Hepatocyte (in vitro differentiated cells): ENCODE results near the gene KRT84. TPM values are rescaled to one million over a fixed set of nuclear protein-coding genes. Genes with fewer than 3 reads are reported as not detected.

ENCODE experiments used
- DNase-seq: peaks from one replicate; pipeline ENCODE4 v3.0.0-alpha.2; 2016; ENCODE audit warnings: low spot score
- H2AFZ ChIP-seq: fragments of 200-600 bp; sonication (generic); 2 replicates; pipeline ENCODE4 v1.6.0; 2016; ENCODE audit warnings: antibody characterized with exemption, mild to moderate bottlenecking
- H3K27ac ChIP-seq: fragments of 200-600 bp; sonication (generic); 2 replicates; pipeline ENCODE4 v1.5.1; 2016; ENCODE audit warnings: mild to moderate bottlenecking
- H3K27me3 ChIP-seq: fragments of 200-600 bp; sonication (generic); 2 replicates; pipeline ENCODE4 v1.6.1; 2016
- H3K36me3 ChIP-seq: fragments of 200-600 bp; sonication (generic); replicated peaks from 2 replicates; pipeline ENCODE4 v1.5.1; 2016; ENCODE audit warnings: low read depth; ENCODE audit not compliant: insufficient read depth
- H3K4me1 ChIP-seq: fragments of 200-600 bp; sonication (generic); 2 replicates; pipeline ENCODE4 v1.5.1; 2016; ENCODE audit warnings: mild to moderate bottlenecking, moderate library complexity; ENCODE audit not compliant: insufficient read depth
- H3K4me2 ChIP-seq: fragments of 200-600 bp; sonication (generic); 2 replicates; pipeline ENCODE4 v1.6.0; 2016
- H3K4me3 ChIP-seq: fragments of 200-600 bp; sonication (generic); 2 replicates; pipeline ENCODE4 v1.5.1; 2016; ENCODE audit warnings: mild to moderate bottlenecking
- H3K79me2 ChIP-seq: fragments of 200-600 bp; sonication (generic); 2 replicates; pipeline ENCODE4 v1.6.0; 2017; ENCODE audit warnings: mild to moderate bottlenecking
- H3K9me2 ChIP-seq: fragments of 200-600 bp; sonication (generic); replicated peaks from 2 replicates; pipeline ENCODE4 v1.6.0; 2017; ENCODE audit warnings: mild to moderate bottlenecking; ENCODE audit not compliant: insufficient read depth
- H3K9me3 ChIP-seq: fragments of 200-600 bp; sonication (generic); 2 replicates; pipeline ENCODE4 v1.5.1; 2016; ENCODE audit warnings: low read depth, mild to moderate bottlenecking
- H4K20me1 ChIP-seq: fragments of 200-600 bp; sonication (generic); 2 replicates; pipeline ENCODE4 v1.6.0; 2016; ENCODE audit warnings: mild to moderate bottlenecking; ENCODE audit not compliant: insufficient read depth, poor library complexity, severe bottlenecking
- EZH2 ChIP-seq: fragments of 200-600 bp; sonication (generic); IDR thresholded peaks from 2 replicates; pipeline ENCODE4 v1.6.1; 2016; ENCODE audit warnings: antibody characterized with exemption, mild to moderate bottlenecking, borderline replicate concordance
- EZH2phosphoT487 ChIP-seq: fragments of 200-600 bp; sonication (generic); IDR thresholded peaks from one replicate; pipeline ENCODE4 v1.6.1; 2018; ENCODE audit warnings: antibody characterized with exemption, mild to moderate bottlenecking, low read depth, moderate library complexity; ENCODE audit not compliant: unreplicated experiment, severe bottlenecking
- WGBS: methylation state at CpG from one replicate; pipeline ENCODE4 v1.1.6; 2016; ENCODE audit warnings: low lambda C conversion rate; ENCODE audit errors: missing lambda C conversion rate; 5-methylcytosine and 5-hydroxymethylcytosine counted together
- polyA plus RNA-seq: library from polyadenylated mRNA; unstranded; fragments of >200 nt; fragmentation: Nextera tagmentation; extraction: Ambion mirVana; gene quantifications from 2 replicates; pipeline ENCODE4 v1.2.1, GENCODE V29; 2016
- total RNA-seq: library from RNA; depleted of rRNA; stranded (reverse); fragments of >200 nt; gene quantifications from 2 replicates; pipeline ENCODE4 v1.2.3, GENCODE V29; 2014
- TF ChIP-seq, protein P1 (sequence below): fragments of 200-600 bp; sonication (generic); IDR thresholded peaks from 2 replicates; pipeline ENCODE4 v1.5.1; 2016; ENCODE audit warnings: antibody characterized with exemption, mild to moderate bottlenecking; ENCODE audit not compliant: poor library complexity

The KRT84 gene
- total and polyA plus RNA-seq, 2 experiments from 2014 or later, result not detected

DNA sequence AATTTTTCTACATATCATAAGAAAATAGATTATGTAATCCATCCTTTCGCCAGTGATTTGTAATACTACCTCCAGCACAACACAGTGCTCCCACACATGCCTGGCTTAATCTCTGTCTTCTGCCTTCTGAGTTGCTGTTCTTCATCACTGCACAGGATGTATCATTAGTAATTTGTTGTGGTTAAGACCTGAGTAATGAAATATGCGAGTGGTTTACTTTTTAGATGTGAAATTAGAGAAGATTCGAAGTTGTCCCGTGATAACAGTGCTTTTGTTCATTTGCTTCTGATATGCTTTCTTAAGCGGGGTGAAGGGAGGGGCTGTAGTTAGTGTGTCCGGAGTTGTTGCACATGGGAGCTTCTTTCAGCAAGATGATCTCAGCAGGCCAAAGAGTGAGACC lies 36.3 kb downstream of the KRT84 start:
- peaks cover 3% of the 10 kb centered on the region for H3K27me3 ChIP-seq
- H3K4me1 ChIP-seq, result peaks cover 25% of the 10 kb centered on the region
- no peak overlapping the region for H3K4me2 ChIP-seq
- no peaks in the 10 kb centered on the region for H4K20me1 ChIP-seq
- no peaks in the 10 kb centered on the region for H3K9me3 ChIP-seq
- no peaks in the 10 kb centered on the region for H3K79me2 ChIP-seq
- H3K36me3 ChIP-seq, result no peaks in the 10 kb centered on the region
- DNase-seq, result no peak
- H2AFZ ChIP-seq, result no peak overlapping the region
- WGBS, result 46% methylated on average over 6 of the region's 6 CpGs
- no peak overlapping the region for H3K4me3 ChIP-seq
- H3K9me2 ChIP-seq, result no peaks in the 10 kb centered on the region
- H3K27ac ChIP-seq, result no peak overlapping the region
- no peak for TF ChIP-seq EZH2phosphoT487
- no peak for TF ChIP-seq EZH2
- TF ChIP-seq, protein P1, sequence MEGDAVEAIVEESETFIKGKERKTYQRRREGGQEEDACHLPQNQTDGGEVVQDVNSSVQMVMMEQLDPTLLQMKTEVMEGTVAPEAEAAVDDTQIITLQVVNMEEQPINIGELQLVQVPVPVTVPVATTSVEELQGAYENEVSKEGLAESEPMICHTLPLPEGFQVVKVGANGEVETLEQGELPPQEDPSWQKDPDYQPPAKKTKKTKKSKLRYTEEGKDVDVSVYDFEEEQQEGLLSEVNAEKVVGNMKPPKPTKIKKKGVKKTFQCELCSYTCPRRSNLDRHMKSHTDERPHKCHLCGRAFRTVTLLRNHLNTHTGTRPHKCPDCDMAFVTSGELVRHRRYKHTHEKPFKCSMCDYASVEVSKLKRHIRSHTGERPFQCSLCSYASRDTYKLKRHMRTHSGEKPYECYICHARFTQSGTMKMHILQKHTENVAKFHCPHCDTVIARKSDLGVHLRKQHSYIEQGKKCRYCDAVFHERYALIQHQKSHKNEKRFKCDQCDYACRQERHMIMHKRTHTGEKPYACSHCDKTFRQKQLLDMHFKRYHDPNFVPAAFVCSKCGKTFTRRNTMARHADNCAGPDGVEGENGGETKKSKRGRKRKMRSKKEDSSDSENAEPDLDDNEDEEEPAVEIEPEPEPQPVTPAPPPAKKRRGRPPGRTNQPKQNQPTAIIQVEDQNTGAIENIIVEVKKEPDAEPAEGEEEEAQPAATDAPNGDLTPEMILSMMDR, result no peak

DNA sequence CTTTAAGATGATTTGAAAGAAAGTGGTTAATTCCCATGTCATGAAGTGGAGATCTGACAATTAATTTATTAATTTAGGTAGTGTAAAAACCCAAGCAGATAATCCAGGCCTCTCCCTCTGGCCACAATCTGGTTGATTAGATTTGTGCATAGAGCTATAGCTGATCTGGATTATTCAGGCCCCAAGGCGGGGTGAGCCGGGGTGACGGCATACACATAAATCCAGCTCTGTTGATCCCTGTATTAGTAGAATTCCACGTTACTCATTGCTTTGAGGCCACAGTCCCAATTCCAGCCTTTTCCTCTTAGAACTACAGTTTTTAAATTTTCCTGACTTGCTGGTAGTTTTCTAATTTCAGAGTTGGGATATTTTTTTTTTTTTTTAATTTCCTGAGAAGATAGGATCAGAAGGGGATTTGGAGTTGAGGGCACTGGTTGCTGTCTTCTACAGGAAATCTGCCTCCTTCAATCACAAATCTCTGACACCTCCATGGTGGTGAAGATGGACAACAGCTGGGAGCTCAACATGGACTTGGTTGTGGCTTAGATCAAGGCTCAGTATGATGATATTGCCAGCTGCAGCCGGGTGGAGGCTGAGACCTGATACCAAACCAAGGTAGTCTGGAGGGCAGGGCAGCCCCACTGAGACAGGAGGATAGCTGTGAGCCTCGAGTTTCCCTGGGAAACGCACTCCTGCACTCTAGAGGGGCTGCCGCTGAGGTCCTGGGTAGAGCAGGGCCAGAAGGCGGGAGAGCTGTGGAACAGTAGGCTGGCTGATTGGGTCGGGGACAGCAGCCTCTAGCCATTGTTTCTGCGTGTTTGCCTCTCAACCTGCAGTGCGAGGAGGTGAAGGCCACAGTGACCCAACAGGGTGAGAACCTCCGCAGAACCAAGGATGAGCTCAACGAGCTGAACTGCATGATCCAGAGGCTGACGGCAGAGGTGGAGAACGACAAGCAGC lies 37.6 kb downstream of the KRT84 start:
- no peaks in the 10 kb centered on the region for H3K9me2 ChIP-seq
- WGBS, result 64% methylated on average over 16 of the region's 16 CpGs
- H4K20me1 ChIP-seq, result no peaks in the 10 kb centered on the region
- H3K27ac ChIP-seq, result no peak overlapping the region
- DNase-seq, result no peak
- no peaks in the 10 kb centered on the region for H3K79me2 ChIP-seq
- H3K4me1 ChIP-seq, result peaks cover 25% of the 10 kb centered on the region
- no peak overlapping the region for H3K4me3 ChIP-seq
- no peak for TF ChIP-seq EZH2
- no peak for TF ChIP-seq EZH2phosphoT487
- TF ChIP-seq, protein P1, result no peak
- H3K9me3 ChIP-seq, result no peaks in the 10 kb centered on the region
- no peak overlapping the region for H3K4me2 ChIP-seq
- no peaks in the 10 kb centered on the region for H3K27me3 ChIP-seq
- H3K36me3 ChIP-seq, result no peaks in the 10 kb centered on the region
- no peak overlapping the region for H2AFZ ChIP-seq

DNA sequence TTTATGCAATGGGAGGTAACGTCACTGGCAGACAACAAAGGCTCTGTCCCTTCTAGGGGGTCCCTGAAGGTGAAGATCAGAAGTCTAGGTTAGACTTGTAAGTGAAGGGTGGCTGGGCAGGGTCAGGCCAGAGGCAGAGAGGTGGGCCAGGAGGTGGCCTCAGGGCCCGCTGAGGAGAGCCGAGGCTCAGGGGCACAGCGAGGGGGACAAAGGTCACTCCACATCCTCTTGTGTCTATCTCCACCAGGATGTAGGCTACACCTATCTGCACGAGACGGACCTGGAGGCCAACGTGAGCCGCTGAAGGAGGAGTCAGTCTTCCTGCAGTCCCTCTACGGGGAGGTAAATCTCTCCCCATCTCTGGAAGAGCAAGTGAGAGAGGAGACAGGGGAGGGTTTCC lies 38.4 kb downstream of the KRT84 start:
- 74% methylated on average over 9 of the region's 9 CpGs for WGBS
- H3K4me2 ChIP-seq, result no peak overlapping the region
- H3K4me1 ChIP-seq, result peaks cover 25% of the 10 kb centered on the region
- H3K9me3 ChIP-seq, result no peaks in the 10 kb centered on the region
- H3K4me3 ChIP-seq, result no peak overlapping the region
- TF ChIP-seq EZH2phosphoT487 (no peak), EZH2 (no peak)
- TF ChIP-seq, protein P1, result no peak
- H3K36me3 ChIP-seq, result no peaks in the 10 kb centered on the region
- H3K27me3 ChIP-seq, result no peaks in the 10 kb centered on the region
- no peaks in the 10 kb centered on the region for H3K79me2 ChIP-seq
- peak; percentile 32 for DNase-seq
- no peak overlapping the region for H2AFZ ChIP-seq
- H3K27ac ChIP-seq, result peak overlapping the region; percentile 61
- H3K9me2 ChIP-seq, result no peaks in the 10 kb centered on the region
- no peaks in the 10 kb centered on the region for H4K20me1 ChIP-seq
